ENCODE measurements around the gene NFIX. TPM values are rescaled to one million over a fixed set of nuclear protein-coding genes. Genes with fewer than 3 reads are reported as not detected.

NFIX gene
- total and polyA plus RNA-seq, 2 donors (not counting 1 experiment from before 2014, with no cell fraction given) = 0.69 to 5.6 TPM

DNA sequence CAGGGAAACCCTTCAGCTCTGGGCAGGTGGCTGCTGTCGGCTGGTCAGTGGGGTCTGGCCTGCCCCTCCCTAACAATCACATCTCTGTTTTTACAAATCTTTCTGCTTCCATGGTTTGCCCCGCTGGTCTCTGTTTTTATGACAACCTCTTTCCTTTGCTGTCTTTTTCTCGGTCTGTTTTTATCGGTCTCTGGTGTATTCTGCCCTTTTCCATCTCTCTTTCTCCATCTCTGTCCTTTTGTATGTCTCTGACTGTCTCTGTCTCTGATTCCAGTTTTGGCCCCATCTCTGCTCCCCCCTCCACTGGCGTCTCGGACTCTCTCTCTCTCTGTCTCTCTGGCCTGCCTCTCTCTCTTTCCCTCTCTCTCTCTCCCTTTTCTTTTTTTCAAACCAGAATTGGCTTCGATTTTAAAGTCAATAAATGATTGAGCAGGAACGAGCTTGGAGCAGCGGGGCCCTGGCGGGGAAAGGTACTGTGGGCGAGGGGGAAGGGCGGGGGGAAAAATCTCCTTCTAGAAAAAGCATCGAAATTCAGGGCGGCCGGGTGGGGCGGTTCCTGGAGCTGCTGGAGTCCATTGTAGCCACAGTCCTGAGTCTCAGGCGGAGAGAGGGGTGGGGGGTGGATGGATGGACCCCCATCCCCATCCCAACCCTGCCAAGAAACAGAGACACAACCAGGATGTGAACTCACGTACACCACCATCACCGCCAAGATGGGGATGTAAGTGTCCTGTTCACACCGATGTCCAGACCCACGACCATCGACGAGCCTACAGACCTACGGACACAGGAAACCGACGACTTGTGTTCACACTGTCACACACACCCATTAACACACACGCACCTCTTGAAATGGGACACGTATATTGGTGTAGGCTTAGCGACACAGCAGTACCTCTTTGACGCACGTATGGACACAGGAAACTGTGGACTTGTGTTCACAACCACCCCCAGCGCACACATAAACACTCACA is 3.0 kb downstream of the NFIX start:
- Mint-ChIP-seq H3K9me3 (ENCODE audit: insufficient read depth) (no peaks in the 10 kb centered on the region), H3K4me3 (peak overlapping the region; percentile 64), H3K27me3 (peaks cover 32% of the 10 kb centered on the region), H3K27ac (peak overlapping the region; percentile 37), H3K4me1 (peaks cover 17% of the 10 kb centered on the region)
- TF ChIP-seq EZH2 (IDR thresholded peaks at IDR 0.05; ENCODE audit: borderline replicate concordance, insufficient read depth, low read depth, low read length, poor library complexity, severe bottlenecking) (no peak), CTCF (IDR thresholded peaks at IDR 0.05) (no peak)
- Histone ChIP-seq H3K9me3 (ENCODE audit: control extremely low read depth in 1 of 3, control insufficient read depth in 2 of 3, insufficient read depth in 1 of 3, low read length in 2 of 3) (peaks cover 0 to 2% (median 0%) of the 10 kb centered on the region in 3 donors), H3K4me1 (ENCODE audit: control insufficient read depth in 2 of 2, insufficient read depth in 2 of 2, low read length in 2 of 2) (peaks cover 10 to 11% of the 10 kb centered on the region in 2 donors), H3K9ac (ENCODE audit: low read length) (no peak overlapping the region), H3K36me3 (replicated peaks in 1 of 2; ENCODE audit: control extremely low read depth in 1 of 2, control insufficient read depth in 1 of 2, extremely low read depth in 1 of 2, insufficient read depth in 2 of 2, low read length in 1 of 2) (no peaks in the 10 kb centered on the region), H3K27me3 (replicated peaks in 1 of 4; ENCODE audit: control extremely low read depth in 1 of 4, control insufficient read depth in 3 of 4, insufficient read depth in 4 of 4, low read length in 3 of 4) (peaks cover 0 to 24% (median 4%) of the 10 kb centered on the region in 4 experiments), H3K4me2 (replicated peaks; ENCODE audit: low read depth, low read length, poor library complexity, severe bottlenecking) (no peak overlapping the region), H4K20me1 (ENCODE audit: control insufficient read depth, insufficient read depth, low read length, poor library complexity, severe bottlenecking) (no peaks in the 10 kb centered on the region), H3K27ac (ENCODE audit: low read length in 2 of 2) (no peak overlapping the region), H2AFZ (ENCODE audit: insufficient read depth, low read depth, low read length, poor library complexity, severe bottlenecking) (no peak overlapping the region), H3K79me2 (ENCODE audit: control insufficient read depth, insufficient read depth, low read length) (no peaks in the 10 kb centered on the region), H3K4me3 (ENCODE audit: control extremely low read depth in 1 of 5, extremely low read depth in 1 of 5, insufficient read depth in 1 of 5, low read depth in 2 of 5, low read length in 4 of 5) (no peak overlapping the region)
- intact Hi-C loops (cut with micrococcal nuclease) = no loop called here
- ATAC-seq (ENCODE audit: low read depth) (no peak), DNase-seq (peak; percentile 6)
- POLR2A ChIA-PET = interaction anchor here (0.7 kb wide), 2 partner anchors 15 to 154 kb away, joined by 3 to 4 read pairs; no protein-coding TSS in a partner anchor
- 94% methylated on average over 25 of the region's 32 CpGs for WGBS (ENCODE audit: insufficient coverage)
- CTCF ChIA-PET = interaction anchor here (1.5 kb wide), 1 partner anchor 63 kb away, joined by 3 read pairs; no protein-coding TSS in a partner anchor

- Mint-ChIP-seq H3K27me3 (peaks cover 30% of the 10 kb centered on the region), H3K4me3 (no peak overlapping the region), H3K4me1 (peaks cover 6% of the 10 kb centered on the region), H3K9me3 (ENCODE audit: insufficient read depth) (no peaks in the 10 kb centered on the region), H3K27ac (no peak overlapping the region)
- CTCF ChIA-PET = no interaction called here
- DNase-seq (no peak), ATAC-seq (ENCODE audit: low read depth) (no peak)
- TF ChIP-seq CTCF (IDR thresholded peaks at IDR 0.05) (no peak), EZH2 (IDR thresholded peaks at IDR 0.05; ENCODE audit: borderline replicate concordance, insufficient read depth, low read depth, low read length, poor library complexity, severe bottlenecking) (no peak)
- intact Hi-C loops (cut with micrococcal nuclease) = no loop called here
- POLR2A ChIA-PET = no interaction called here
- Histone ChIP-seq H4K20me1 (ENCODE audit: control insufficient read depth, insufficient read depth, low read length, poor library complexity, severe bottlenecking) (no peaks in the 10 kb centered on the region), H3K36me3 (replicated peaks in 1 of 2; ENCODE audit: control extremely low read depth in 1 of 2, control insufficient read depth in 1 of 2, extremely low read depth in 1 of 2, insufficient read depth in 2 of 2, low read length in 1 of 2) (no peaks in the 10 kb centered on the region), H3K9me3 (ENCODE audit: control extremely low read depth in 1 of 3, control insufficient read depth in 2 of 3, insufficient read depth in 1 of 3, low read length in 2 of 3) (peaks cover 0 to 2% (median 0%) of the 10 kb centered on the region in 3 donors), H3K79me2 (ENCODE audit: control insufficient read depth, insufficient read depth, low read length) (no peaks in the 10 kb centered on the region), H3K4me2 (replicated peaks; ENCODE audit: low read depth, low read length, poor library complexity, severe bottlenecking) (no peak overlapping the region), H3K27me3 (replicated peaks in 1 of 4; ENCODE audit: control extremely low read depth in 1 of 4, control insufficient read depth in 3 of 4, insufficient read depth in 4 of 4, low read length in 3 of 4) (peaks cover 0 to 10% (median 0%) of the 10 kb centered on the region in 4 experiments), H2AFZ (ENCODE audit: insufficient read depth, low read depth, low read length, poor library complexity, severe bottlenecking) (no peak overlapping the region), H3K27ac (ENCODE audit: low read length in 2 of 2) (no peak overlapping the region), H3K4me1 (ENCODE audit: control insufficient read depth in 2 of 2, insufficient read depth in 2 of 2, low read length in 2 of 2) (peaks cover under 1 to 2% of the 10 kb centered on the region in 2 donors), H3K4me3 (ENCODE audit: control extremely low read depth in 1 of 5, extremely low read depth in 1 of 5, insufficient read depth in 1 of 5, low read depth in 2 of 5, low read length in 4 of 5) (no peak overlapping the region), H3K9ac (ENCODE audit: low read length) (no peak overlapping the region)
- 96% methylated on average over 19 of the region's 19 CpGs for WGBS (ENCODE audit: insufficient coverage)
Observed at GRCh38 chr19:13001166-13001501, 5.9 kb downstream of the NFIX start.
